ENCODE results near the gene PCCA. TPM values are rescaled to one million over a fixed set of nuclear protein-coding genes. Genes with fewer than 3 reads are reported as not detected.

The PCCA gene
- total RNA-seq, 1 experiment from 2014 or later = 16.1 TPM

GRCh38 chr13:100545684-100546061 lies 456.8 kb downstream of the PCCA start:
- POLR2A ChIA-PET (ENCODE audit: unreplicated experiment) = no interaction called here
- H4K20me1 ChIP-seq (ENCODE audit: insufficient read depth) = no peaks in the 10 kb centered on the region
- BruUV-seq (replicated peaks) = no TSS peak
- no peak overlapping the region for H3K4me2 ChIP-seq
- H3K79me2 ChIP-seq (ENCODE audit: low read depth) = no peaks in the 10 kb centered on the region
- CTCF ChIA-PET = no interaction called here
- H3K4me1 ChIP-seq (replicated peaks; ENCODE audit: insufficient read depth) = no peaks in the 10 kb centered on the region
- no peaks in the 10 kb centered on the region for H3K9me2 ChIP-seq (ENCODE audit: insufficient read depth)
- H3K4me3 ChIP-seq = no peak overlapping the region
- TF ChIP-seq EZH2 (IDR thresholded peaks at IDR 0.05; ENCODE audit: low read depth) = no peak
- TF ChIP-seq, protein P1, sequence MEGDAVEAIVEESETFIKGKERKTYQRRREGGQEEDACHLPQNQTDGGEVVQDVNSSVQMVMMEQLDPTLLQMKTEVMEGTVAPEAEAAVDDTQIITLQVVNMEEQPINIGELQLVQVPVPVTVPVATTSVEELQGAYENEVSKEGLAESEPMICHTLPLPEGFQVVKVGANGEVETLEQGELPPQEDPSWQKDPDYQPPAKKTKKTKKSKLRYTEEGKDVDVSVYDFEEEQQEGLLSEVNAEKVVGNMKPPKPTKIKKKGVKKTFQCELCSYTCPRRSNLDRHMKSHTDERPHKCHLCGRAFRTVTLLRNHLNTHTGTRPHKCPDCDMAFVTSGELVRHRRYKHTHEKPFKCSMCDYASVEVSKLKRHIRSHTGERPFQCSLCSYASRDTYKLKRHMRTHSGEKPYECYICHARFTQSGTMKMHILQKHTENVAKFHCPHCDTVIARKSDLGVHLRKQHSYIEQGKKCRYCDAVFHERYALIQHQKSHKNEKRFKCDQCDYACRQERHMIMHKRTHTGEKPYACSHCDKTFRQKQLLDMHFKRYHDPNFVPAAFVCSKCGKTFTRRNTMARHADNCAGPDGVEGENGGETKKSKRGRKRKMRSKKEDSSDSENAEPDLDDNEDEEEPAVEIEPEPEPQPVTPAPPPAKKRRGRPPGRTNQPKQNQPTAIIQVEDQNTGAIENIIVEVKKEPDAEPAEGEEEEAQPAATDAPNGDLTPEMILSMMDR (conservative IDR thresholded peaks at IDR 0.05) = no peak
- H3K9me3 ChIP-seq (ENCODE audit: insufficient read depth, low read depth) = no peaks in the 10 kb centered on the region
- no peak overlapping the region for H2AFZ ChIP-seq
- no peak overlapping the region for H3K27ac ChIP-seq
- no peaks in the 10 kb centered on the region for H3K36me3 ChIP-seq (ENCODE audit: low read depth)
- intact Hi-C loops (cut with micrococcal nuclease; ENCODE audit: unreplicated experiment) = no loop called here
- no peaks in the 10 kb centered on the region for H3F3A ChIP-seq (ENCODE audit: insufficient read depth, low read depth)
- H3K27me3 ChIP-seq (ENCODE audit: insufficient read depth, low read depth) = no peaks in the 10 kb centered on the region
- DNase-seq = no peak

DNA sequence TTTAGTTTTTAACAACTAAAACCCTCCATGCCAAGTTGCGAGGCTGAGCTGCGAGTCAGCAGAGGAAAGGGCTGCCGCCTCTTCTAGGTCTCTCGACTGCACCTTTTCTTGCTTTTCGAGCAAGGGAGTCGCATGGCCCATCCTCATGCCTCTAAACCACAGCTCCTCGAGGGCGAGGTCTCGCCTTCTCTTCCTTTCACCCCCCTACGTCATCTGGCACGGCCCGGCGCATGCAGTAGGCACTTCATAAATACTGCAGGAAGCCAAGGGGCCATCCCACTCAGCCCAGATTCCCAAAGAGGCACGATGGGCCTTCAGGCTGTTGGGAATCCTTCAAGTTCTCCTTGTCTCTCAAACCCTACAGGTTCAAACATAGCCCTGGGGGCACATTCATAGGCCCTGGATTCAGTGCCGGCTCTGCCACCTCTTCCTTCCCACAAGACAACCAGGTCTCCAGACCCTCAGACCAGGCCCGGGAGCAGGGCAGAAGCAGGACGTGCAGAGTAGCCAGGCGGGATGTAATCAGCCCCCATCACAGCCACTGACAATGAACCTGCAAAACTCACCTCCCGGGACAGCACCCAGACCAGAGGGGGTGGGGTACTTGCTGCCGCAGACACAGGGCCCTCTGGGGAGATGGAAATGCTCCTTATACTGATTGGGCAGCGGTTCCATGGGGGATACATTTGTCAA lies 458.0 kb downstream of the PCCA start:
- Histone ChIP-seq H2AFZ (no peak overlapping the region), H3K4me2 (no peak overlapping the region), H3K79me2 (ENCODE audit: low read depth) (no peaks in the 10 kb centered on the region), H3K27ac (no peak overlapping the region), H3F3A (ENCODE audit: insufficient read depth, low read depth) (no peaks in the 10 kb centered on the region), H3K4me3 (no peak overlapping the region), H3K27me3 (ENCODE audit: insufficient read depth, low read depth) (no peaks in the 10 kb centered on the region), H3K4me1 (replicated peaks; ENCODE audit: insufficient read depth) (no peaks in the 10 kb centered on the region), H4K20me1 (ENCODE audit: insufficient read depth) (no peaks in the 10 kb centered on the region), H3K9me2 (ENCODE audit: insufficient read depth) (no peaks in the 10 kb centered on the region), H3K9me3 (ENCODE audit: insufficient read depth, low read depth) (no peaks in the 10 kb centered on the region), H3K36me3 (ENCODE audit: low read depth) (no peaks in the 10 kb centered on the region)
- ChIA-PET CTCF (no interaction called here), POLR2A (ENCODE audit: unreplicated experiment) (interaction anchor here (0.6 kb wide), 1 partner anchor 104 kb away, joined by 4 read pairs; no protein-coding TSS in a partner anchor)
- TF ChIP-seq, protein P1 (conservative IDR thresholded peaks at IDR 0.05) = no peak
- no peak for TF ChIP-seq EZH2 (IDR thresholded peaks at IDR 0.05; ENCODE audit: low read depth)
- no peak for DNase-seq
- intact Hi-C loops (cut with micrococcal nuclease; ENCODE audit: unreplicated experiment) = no loop called here
- no TSS peak for BruUV-seq (replicated peaks)

DNA sequence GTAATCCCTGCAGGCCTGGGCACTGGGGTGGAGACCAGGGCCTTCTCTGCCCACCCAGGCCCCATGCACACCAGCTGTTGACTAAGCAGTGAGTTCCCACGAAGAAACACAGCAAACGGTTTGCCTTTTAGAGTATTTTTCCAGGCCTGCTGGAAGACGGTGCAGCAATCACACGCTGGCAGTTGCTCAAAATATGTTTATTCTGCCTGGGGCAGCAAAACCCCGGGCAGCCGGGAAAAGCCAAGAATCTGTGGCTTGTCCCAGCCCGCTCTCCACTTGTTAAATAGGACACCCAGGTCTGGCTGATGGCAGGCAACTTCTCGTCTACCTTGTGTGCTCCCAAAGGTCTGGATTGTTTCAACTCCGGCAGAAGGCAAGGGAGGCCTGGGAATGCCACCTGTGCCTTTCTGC lies 458.9 kb downstream of the PCCA start:
- Histone ChIP-seq H3K4me1 (replicated peaks; ENCODE audit: insufficient read depth) (no peaks in the 10 kb centered on the region), H3K27ac (no peak overlapping the region), H3K9me2 (ENCODE audit: insufficient read depth) (no peaks in the 10 kb centered on the region), H3K27me3 (ENCODE audit: insufficient read depth, low read depth) (no peaks in the 10 kb centered on the region), H3K4me3 (no peak overlapping the region), H3K9me3 (ENCODE audit: insufficient read depth, low read depth) (no peaks in the 10 kb centered on the region), H2AFZ (no peak overlapping the region), H4K20me1 (ENCODE audit: insufficient read depth) (no peaks in the 10 kb centered on the region), H3F3A (ENCODE audit: insufficient read depth, low read depth) (no peaks in the 10 kb centered on the region), H3K36me3 (ENCODE audit: low read depth) (no peaks in the 10 kb centered on the region), H3K4me2 (no peak overlapping the region), H3K79me2 (ENCODE audit: low read depth) (no peaks in the 10 kb centered on the region)
- no peak for DNase-seq
- BruUV-seq (replicated peaks) = no TSS peak
- intact Hi-C loops (cut with micrococcal nuclease; ENCODE audit: unreplicated experiment) = no loop called here
- no peak for TF ChIP-seq EZH2 (IDR thresholded peaks at IDR 0.05; ENCODE audit: low read depth)
- TF ChIP-seq, protein P1 (conservative IDR thresholded peaks at IDR 0.05) = no peak
- CTCF ChIA-PET = no interaction called here
- POLR2A ChIA-PET (ENCODE audit: unreplicated experiment) = no interaction called here

Data from PC-9 (cell line).